HL-60 (cell line): ENCODE measurements around the gene LHFPL6.

ENCODE experiments used
- CTCF ChIP-seq: IDR thresholded peaks from one replicate; pipeline ENCODE4 v1.5.1; 2011; ENCODE audit warnings: low read length, control low read depth, inconsistent platforms; ENCODE audit not compliant: insufficient read depth
- POLR2AphosphoS5 ChIP-seq: IDR thresholded peaks from 2 replicates; pipeline ENCODE4 v1.6.1; 2012; ENCODE audit warnings: low read depth

- TF ChIP-seq CTCF (no peak), POLR2AphosphoS5 (no peak)
These were observed 41.0 kb downstream of the LHFPL6 start for GRCh38 chr13:39561971-39562370.
